Esophagus squamous epithelium (tissue), 4 donors: ENCODE measurements around the gene ACRV1.

Experiments used
- POLR2A ChIP-seq, 4 donors: fragments of 450-650 bp; IDR thresholded peaks; one replicate each; pipeline ENCODE4 v1.6.1; 2017; ENCODE audit warnings: antibody characterized with exemption in 4 of 4, mild to moderate bottlenecking in 4 of 4, moderate library complexity in 3 of 4
- TF ChIP-seq, protein P1 (sequence below), 6 experiments: fragments of 450-650 bp in 4 of 6; fragments of 200-600 bp in 2 of 6; sonication (generic) in 2 of 6; IDR thresholded peaks; one replicate each; pipeline ENCODE4 v1.5.1; 2016 to 2019; ENCODE audit warnings: antibody characterized with exemption in 6 of 6, mild to moderate bottlenecking in 4 of 6, moderate library complexity in 4 of 6

DNA sequence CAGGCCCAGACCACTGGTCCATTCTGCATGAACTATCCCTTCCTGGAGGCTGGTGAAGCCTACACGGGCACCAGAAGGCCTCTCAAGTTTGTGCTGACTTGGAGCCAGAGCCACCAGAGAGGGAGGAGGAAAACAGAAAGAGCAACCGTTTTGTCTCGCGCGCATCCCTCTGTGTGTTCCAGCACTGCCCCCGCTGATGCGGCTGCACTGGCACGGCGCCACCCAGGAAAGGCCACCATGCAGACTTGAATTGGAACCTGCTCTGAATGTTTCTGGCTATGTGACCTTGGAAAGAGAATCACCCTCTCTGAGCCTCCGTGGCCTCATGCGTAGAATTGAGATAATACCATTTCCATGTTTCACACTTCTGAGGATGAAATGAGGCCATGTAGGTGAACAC lies 7.4 kb upstream of the ACRV1 start:
- TF ChIP-seq, protein P1, sequence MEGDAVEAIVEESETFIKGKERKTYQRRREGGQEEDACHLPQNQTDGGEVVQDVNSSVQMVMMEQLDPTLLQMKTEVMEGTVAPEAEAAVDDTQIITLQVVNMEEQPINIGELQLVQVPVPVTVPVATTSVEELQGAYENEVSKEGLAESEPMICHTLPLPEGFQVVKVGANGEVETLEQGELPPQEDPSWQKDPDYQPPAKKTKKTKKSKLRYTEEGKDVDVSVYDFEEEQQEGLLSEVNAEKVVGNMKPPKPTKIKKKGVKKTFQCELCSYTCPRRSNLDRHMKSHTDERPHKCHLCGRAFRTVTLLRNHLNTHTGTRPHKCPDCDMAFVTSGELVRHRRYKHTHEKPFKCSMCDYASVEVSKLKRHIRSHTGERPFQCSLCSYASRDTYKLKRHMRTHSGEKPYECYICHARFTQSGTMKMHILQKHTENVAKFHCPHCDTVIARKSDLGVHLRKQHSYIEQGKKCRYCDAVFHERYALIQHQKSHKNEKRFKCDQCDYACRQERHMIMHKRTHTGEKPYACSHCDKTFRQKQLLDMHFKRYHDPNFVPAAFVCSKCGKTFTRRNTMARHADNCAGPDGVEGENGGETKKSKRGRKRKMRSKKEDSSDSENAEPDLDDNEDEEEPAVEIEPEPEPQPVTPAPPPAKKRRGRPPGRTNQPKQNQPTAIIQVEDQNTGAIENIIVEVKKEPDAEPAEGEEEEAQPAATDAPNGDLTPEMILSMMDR (IDR thresholded peaks at IDR 0.05), result no peak
- TF ChIP-seq POLR2A (IDR thresholded peaks at IDR 0.05), result no peak
